ENCODE data around the gene PSORS1C2. TPM values are rescaled to one million over a fixed set of nuclear protein-coding genes. Genes with fewer than 3 reads are reported as not detected.

Gene PSORS1C2
- total RNA-seq, 1 experiment from 2014 or later, result 0.55 TPM

GRCh38 chr6:31172973-31173384 is 34.1 kb upstream of the PSORS1C2 start (continued):
- TF ChIP-seq AFF4 (CRISPR knock-in tag; IDR thresholded peaks at IDR 0.05; ENCODE audit: borderline replicate concordance), result peak; percentile 67; the same call in 1 of the 2 replicates
- 0 out of 2 replicates have a peak, but pooled peaks have one; percentile 28 for TF ChIP-seq ZMAT4 (CRISPR knock-in tag; IDR thresholded peaks at IDR 0.05)
- peak; percentile 85 for TF ChIP-seq MAX (CRISPR knock-in tag; IDR thresholded peaks at IDR 0.05)
- TF ChIP-seq USF1 (CRISPR knock-in tag; IDR thresholded peaks at IDR 0.05), result no peak
- peak; percentile 97 for TF ChIP-seq TEAD1 (CRISPR knock-in tag; IDR thresholded peaks at IDR 0.05)
- TF ChIP-seq ZNF423 (CRISPR knock-in tag; IDR thresholded peaks at IDR 0.05), result peak; percentile 43; the same call in 1 of the 2 replicates
- TF ChIP-seq ATF1 (CRISPR knock-in tag; IDR thresholded peaks at IDR 0.05), result no peak
- no peak for TF ChIP-seq ZNF396 (CRISPR knock-in tag; IDR thresholded peaks at IDR 0.05; ENCODE audit: borderline replicate concordance)
- 0 out of 2 replicates have a peak, but pooled peaks have one; percentile 27 for TF ChIP-seq FOXP1 (CRISPR knock-in tag; IDR thresholded peaks at IDR 0.05; ENCODE audit: borderline replicate concordance)
- peak; percentile 85 for TF ChIP-seq FOXP4 (CRISPR knock-in tag; IDR thresholded peaks at IDR 0.05)
- TF ChIP-seq IRF1 (CRISPR knock-in tag; IDR thresholded peaks at IDR 0.05), result peak; percentile 81
- 0 out of 2 replicates have a peak, but pooled peaks have one; percentile 27 for TF ChIP-seq CREB1 (CRISPR knock-in tag; IDR thresholded peaks at IDR 0.05)
- 0 out of 2 replicates have a peak, but pooled peaks have one; percentile 24 for TF ChIP-seq JUN (CRISPR knock-in tag; IDR thresholded peaks at IDR 0.05)
- TF ChIP-seq ETV6 (CRISPR knock-in tag; IDR thresholded peaks at IDR 0.05), result peak; percentile 88
- no peak for TF ChIP-seq GTF2I (CRISPR knock-in tag; conservative IDR thresholded peaks at IDR 0.05)
- TF ChIP-seq FOXK1 (CRISPR knock-in tag; IDR thresholded peaks at IDR 0.05), result peak; percentile 69; the same call in 1 of the 2 replicates
- TF ChIP-seq ZNF121 (CRISPR knock-in tag; IDR thresholded peaks at IDR 0.05), result no peak
- peak; percentile 85 for TF ChIP-seq PRDM15 (CRISPR knock-in tag; IDR thresholded peaks at IDR 0.05)

Measured in WTC11 (cell line).